GM15510 (cell line): ENCODE results near the gene AADACL3.

Experiments
- POLR2A ChIP-seq: IDR thresholded peaks from 3 replicates; pipeline ENCODE4 v1.6.1; 2011; ENCODE audit warnings: borderline replicate concordance; ENCODE audit not compliant: insufficient read length; ENCODE audit errors: extremely low read depth

Gene AADACL3

DNA sequence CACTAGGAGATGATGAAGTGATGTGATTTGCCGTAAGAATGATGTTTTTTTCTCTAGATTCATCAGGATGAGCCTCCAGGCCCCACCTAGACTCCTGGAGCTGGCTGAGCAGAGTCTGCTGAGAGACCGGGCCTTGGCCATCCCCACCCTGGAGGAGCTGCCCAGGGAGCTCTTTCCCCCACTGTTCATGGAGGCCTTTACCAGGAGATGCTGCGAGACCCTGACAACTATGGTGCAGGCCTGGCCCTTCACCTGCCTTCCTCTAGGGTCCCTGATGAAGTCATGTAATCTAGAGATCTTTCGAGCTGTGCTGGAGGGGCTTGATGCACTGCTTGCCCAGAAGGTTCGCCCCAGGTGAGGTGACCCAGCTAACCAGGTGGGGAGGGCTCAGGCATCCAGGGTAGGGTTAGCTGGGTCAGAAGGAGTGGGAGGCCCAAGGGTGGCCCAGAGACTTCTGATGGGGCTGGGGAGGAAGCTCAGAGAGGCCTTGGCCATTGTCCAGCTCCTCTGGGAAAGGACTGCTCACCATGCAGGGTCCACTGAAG is 59.0 kb downstream of the AADACL3 start:
- no peak for TF ChIP-seq POLR2A

DNA sequence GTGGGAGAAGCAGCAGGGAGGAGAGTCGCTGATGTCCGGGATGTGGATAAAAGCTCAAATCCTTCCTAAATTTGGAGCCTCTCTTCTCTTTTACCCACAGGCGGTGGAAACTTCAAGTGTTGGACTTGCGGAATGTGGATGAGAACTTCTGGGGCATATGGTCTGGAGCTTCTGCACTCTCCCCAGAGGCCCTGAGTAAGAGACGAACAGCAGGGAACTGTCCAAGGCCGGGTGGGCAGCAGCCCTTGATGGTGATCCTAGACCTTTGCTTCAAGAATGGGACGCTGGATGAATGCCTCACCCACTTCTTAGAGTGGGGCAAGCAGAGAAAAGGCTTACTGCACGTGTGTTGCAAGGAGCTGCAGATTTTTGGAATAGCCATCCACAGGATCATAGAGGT is 59.5 kb downstream of the AADACL3 start:
- TF ChIP-seq POLR2A = no peak

DNA sequence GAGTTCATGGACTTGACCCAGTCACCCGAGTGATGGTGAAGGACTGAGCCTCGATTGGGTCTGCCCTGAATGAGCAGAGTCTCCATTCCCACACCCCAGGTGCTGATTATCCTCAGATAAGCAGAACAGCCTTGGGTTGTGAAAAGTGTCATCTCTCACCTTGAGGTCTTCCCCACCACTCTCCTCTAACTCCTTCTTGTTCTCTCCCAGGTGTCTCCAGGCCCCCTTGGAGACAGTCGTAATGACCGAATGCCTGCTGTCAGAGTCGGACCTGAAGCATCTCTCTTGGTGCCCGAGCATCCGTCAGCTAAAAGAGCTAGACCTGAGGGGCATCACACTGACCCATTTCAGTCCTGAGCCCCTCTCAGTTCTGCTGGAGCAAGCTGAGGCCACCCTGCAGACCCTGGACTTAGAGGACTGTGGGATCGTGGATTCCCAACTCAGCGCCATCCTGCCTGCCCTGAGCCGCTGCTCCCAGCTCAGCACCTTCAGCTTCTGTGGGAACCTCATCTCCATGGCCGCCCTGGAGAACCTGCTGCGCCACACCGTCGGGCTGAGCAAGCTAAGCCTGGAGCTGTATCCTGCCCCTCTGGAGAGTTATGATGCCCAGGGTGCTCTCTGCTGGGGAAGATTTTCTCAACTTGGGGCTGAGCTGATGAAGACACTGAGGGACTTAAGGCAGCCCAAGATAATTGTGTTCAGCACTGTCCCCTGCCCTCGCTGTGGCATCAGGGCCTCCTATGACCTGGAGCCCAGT is 61.1 kb downstream of the AADACL3 start:
- no peak for TF ChIP-seq POLR2A
